Spleen (tissue), 7 donors: ENCODE measurements around the gene IGFL1.

Source experiments
- POLR2A ChIP-seq, 3 donors: fragments of 450-650 bp; IDR thresholded peaks; one replicate each; pipeline ENCODE4 v1.5.1; 2017; ENCODE audit warnings: antibody characterized with exemption in 3 of 3, mild to moderate bottlenecking in 1 of 3
- TF ChIP-seq, protein P1 (sequence below), 11 experiments: fragments of 200-600 bp in 7 of 11; fragments of 450-650 bp in 4 of 11; sonication (generic) in 4 of 11; IDR thresholded peaks in 8 of 11; conservative IDR thresholded peaks in 3 of 11; 1 replicate in 7 of 11; 2 replicates in 4 of 11; pipeline versions ENCODE4 v1.4.0 to v1.8.0; 2016 to 2021; ENCODE audit warnings: antibody characterized with exemption in 11 of 11, inconsistent platforms in 4 of 11, mild to moderate bottlenecking in 1 of 11
- donor health status: DM: no; HTN: no; CAD: no; lungs with moderate emphysema.
- donor health status: DM: no; HTN: no; CAD: no.
- donor health status: DM: no; HTN: no; CAD: no.

DNA sequence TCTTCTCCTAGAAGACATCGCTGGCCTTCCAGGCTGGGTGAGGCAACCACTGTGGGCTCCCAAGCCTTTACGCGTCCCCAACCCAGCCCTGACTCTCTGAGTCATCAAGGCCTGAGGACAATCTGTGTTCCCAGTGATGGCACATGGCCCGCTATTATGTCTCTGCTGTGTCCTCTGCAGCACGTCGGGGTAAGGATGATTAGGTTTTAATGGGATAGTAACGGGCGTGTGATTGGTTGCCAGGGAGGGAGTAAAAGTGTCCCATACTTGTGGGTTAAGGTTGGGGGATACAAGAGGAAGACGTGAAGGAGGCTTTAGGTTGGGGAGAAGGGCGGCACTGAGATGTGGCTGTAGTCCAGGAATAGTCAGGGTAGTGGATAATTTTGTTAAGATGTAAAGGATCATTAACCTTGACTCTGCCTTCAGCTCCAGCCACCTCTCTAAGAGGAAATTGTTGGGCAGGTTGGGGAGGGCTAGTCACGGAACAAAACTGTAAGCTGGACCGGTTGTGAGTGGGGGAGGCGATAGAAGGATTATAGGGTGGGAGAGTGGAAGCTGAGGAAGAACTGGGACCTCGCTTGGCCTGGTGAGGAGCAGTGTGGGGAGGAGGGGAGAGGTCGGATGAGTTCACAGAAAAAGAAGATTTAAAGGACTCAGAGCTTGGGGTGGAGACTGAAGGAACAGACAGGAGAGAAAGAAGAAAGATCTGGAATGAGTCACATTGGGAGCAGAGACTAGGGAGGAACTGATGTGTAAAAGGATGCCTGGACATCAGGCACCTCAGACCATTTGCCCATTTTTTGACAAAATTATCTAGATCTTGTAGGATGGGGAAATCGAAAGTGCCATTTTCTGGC, 27.9 kb upstream of the IGFL1 start:
- TF ChIP-seq, protein P1, sequence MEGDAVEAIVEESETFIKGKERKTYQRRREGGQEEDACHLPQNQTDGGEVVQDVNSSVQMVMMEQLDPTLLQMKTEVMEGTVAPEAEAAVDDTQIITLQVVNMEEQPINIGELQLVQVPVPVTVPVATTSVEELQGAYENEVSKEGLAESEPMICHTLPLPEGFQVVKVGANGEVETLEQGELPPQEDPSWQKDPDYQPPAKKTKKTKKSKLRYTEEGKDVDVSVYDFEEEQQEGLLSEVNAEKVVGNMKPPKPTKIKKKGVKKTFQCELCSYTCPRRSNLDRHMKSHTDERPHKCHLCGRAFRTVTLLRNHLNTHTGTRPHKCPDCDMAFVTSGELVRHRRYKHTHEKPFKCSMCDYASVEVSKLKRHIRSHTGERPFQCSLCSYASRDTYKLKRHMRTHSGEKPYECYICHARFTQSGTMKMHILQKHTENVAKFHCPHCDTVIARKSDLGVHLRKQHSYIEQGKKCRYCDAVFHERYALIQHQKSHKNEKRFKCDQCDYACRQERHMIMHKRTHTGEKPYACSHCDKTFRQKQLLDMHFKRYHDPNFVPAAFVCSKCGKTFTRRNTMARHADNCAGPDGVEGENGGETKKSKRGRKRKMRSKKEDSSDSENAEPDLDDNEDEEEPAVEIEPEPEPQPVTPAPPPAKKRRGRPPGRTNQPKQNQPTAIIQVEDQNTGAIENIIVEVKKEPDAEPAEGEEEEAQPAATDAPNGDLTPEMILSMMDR (IDR thresholded peaks at IDR 0.05 in 8 of 11, conservative IDR thresholded peaks at IDR 0.05 in 3 of 11): no peak
- no peak for TF ChIP-seq POLR2A (IDR thresholded peaks at IDR 0.05)
